H9 (cell line): ENCODE data around the gene FAM114A1. TPM values are rescaled to one million over a fixed set of nuclear protein-coding genes. Genes with fewer than 3 reads are reported as not detected.

ENCODE experiments used
- DNase-seq: peaks from one replicate; pipeline ENCODE4 v3.0.0-alpha.2; 2017
- H2AFZ ChIP-seq: one replicate; pipeline ENCODE4 v1.6.1; 2013; ENCODE audit warnings: mild to moderate bottlenecking, low read length, control low read depth, moderate library complexity
- H2AK5ac ChIP-seq: 2 replicates; pipeline ENCODE4 v1.6.1; 2013; ENCODE audit warnings: low read length, control low read depth, mixed read lengths; ENCODE audit not compliant: insufficient read length
- H2BK120ac ChIP-seq: one replicate; pipeline ENCODE4 v1.6.1; 2013; ENCODE audit warnings: low read depth, mild to moderate bottlenecking, low read length, control low read depth, inconsistent platforms; ENCODE audit not compliant: poor library complexity, severe bottlenecking
- H2BK12ac ChIP-seq: 2 replicates; pipeline ENCODE4 v1.6.1; 2013; ENCODE audit warnings: low read length, control low read depth, mixed read lengths, low read depth; ENCODE audit not compliant: insufficient read length
- H2BK15ac ChIP-seq: 2 replicates; pipeline ENCODE4 v1.6.1; 2013; ENCODE audit warnings: low read depth, low read length, control low read depth
- H2BK20ac ChIP-seq: one replicate; pipeline ENCODE4 v1.6.1; 2013; ENCODE audit warnings: low read depth, mild to moderate bottlenecking, low read length, control low read depth, inconsistent platforms; ENCODE audit not compliant: poor library complexity, severe bottlenecking
- H2BK5ac ChIP-seq: 2 replicates; pipeline ENCODE4 v1.6.1; 2013; ENCODE audit warnings: low read length, control low read depth, mixed read lengths; ENCODE audit not compliant: insufficient read length
- H3K14ac ChIP-seq: 2 replicates; pipeline ENCODE4 v1.6.1; 2013; ENCODE audit warnings: low read length, control low read depth; ENCODE audit not compliant: insufficient read depth
- H3K18ac ChIP-seq: 2 replicates; pipeline ENCODE4 v1.6.1; 2013; ENCODE audit warnings: low read depth, mild to moderate bottlenecking, mixed read lengths, low read length, control low read depth; ENCODE audit not compliant: insufficient read length
- H3K23ac ChIP-seq: 2 replicates; pipeline ENCODE4 v1.6.1; 2013; ENCODE audit warnings: low read length, control low read depth, mixed read lengths, low read depth; ENCODE audit not compliant: insufficient read length
- H3K23me2 ChIP-seq: 2 replicates; pipeline ENCODE4 v1.6.1; 2013; ENCODE audit warnings: low read depth, mild to moderate bottlenecking, mixed read lengths, low read length, control low read depth; ENCODE audit not compliant: insufficient read length, poor library complexity, severe bottlenecking
- H3K27ac ChIP-seq: 2 replicates; pipeline ENCODE4 v1.5.1; 2013; ENCODE audit warnings: low read length, control low read depth, mixed read lengths, low read depth; ENCODE audit not compliant: insufficient read length
- H3K27me3 ChIP-seq: 2 replicates; pipeline ENCODE4 v1.6.1; 2013; ENCODE audit warnings: low read length, control low read depth, inconsistent platforms; ENCODE audit not compliant: insufficient read depth
- H3K4ac ChIP-seq: 2 replicates; pipeline ENCODE4 v1.6.1; 2013; ENCODE audit warnings: low read depth, mild to moderate bottlenecking, control low read depth, inconsistent platforms, low read length, moderate library complexity
- H3K4me1 ChIP-seq: 2 replicates; pipeline ENCODE4 v1.6.1; 2013; ENCODE audit warnings: low read length, control low read depth, inconsistent platforms; ENCODE audit not compliant: insufficient read depth
- H3K4me2 ChIP-seq: 2 replicates; pipeline ENCODE4 v1.6.1; 2013; ENCODE audit warnings: low read length, control low read depth, mixed read lengths; ENCODE audit not compliant: insufficient read length, insufficient read depth
- H3K56ac ChIP-seq: 2 replicates; pipeline ENCODE4 v1.6.1; 2013; ENCODE audit warnings: low read depth, mild to moderate bottlenecking, mixed read lengths, low read length, control low read depth; ENCODE audit not compliant: insufficient read length
- H3K79me1 ChIP-seq: 2 replicates; pipeline ENCODE4 v1.6.1; 2013; ENCODE audit warnings: low read depth, mild to moderate bottlenecking, moderate library complexity, low read length, control low read depth, inconsistent platforms; ENCODE audit not compliant: insufficient read depth, poor library complexity, severe bottlenecking
- H3K79me2 ChIP-seq: 2 replicates; pipeline ENCODE4 v1.6.1; 2013; ENCODE audit warnings: low read length, control low read depth, inconsistent platforms; ENCODE audit not compliant: insufficient read depth
- H3K9ac ChIP-seq: 2 replicates; pipeline ENCODE4 v1.6.1; 2013; ENCODE audit warnings: low read length, control low read depth, mixed read lengths; ENCODE audit not compliant: insufficient read length; ENCODE audit errors: extremely low read depth
- H3K9me3 ChIP-seq: one replicate; pipeline ENCODE4 v1.6.1; 2013; ENCODE audit warnings: low read depth, low read length, inconsistent platforms; ENCODE audit not compliant: control insufficient read depth
- H3T11ph ChIP-seq: one replicate; pipeline ENCODE4 v1.6.1; 2013; ENCODE audit warnings: mild to moderate bottlenecking, low read length, control low read depth, inconsistent platforms
- H4K20me1 ChIP-seq: one replicate; pipeline ENCODE4 v1.6.1; 2013; ENCODE audit not compliant: control insufficient read depth, insufficient read length, insufficient read depth
- H4K5ac ChIP-seq: 2 replicates; pipeline ENCODE4 v1.6.1; 2013; ENCODE audit warnings: low read depth, mild to moderate bottlenecking, mixed read lengths, low read length, control low read depth; ENCODE audit not compliant: insufficient read length
- H4K8ac ChIP-seq: replicated peaks from 2 replicates; pipeline ENCODE4 v1.6.1; 2013; ENCODE audit warnings: low read length, control low read depth, mixed read lengths, low read depth; ENCODE audit not compliant: insufficient read length
- H4K91ac ChIP-seq: 2 replicates; pipeline ENCODE4 v1.6.1; 2013; ENCODE audit warnings: low read depth, mild to moderate bottlenecking, moderate library complexity, mixed read lengths, low read length, control low read depth; ENCODE audit not compliant: insufficient read length
- H3K27ac Mint-ChIP-seq, 3 experiments: 2 replicates in 2 of 3; 3 replicates in 1 of 3; pipeline ENCODE4 v1.8.0; 2020 to 2021; ENCODE audit warnings: mixed read lengths in 3 of 3, mild to moderate bottlenecking in 1 of 3, moderate library complexity in 1 of 3
- H3K27me3 Mint-ChIP-seq: 2 replicates; pipeline ENCODE4 v1.8.0; 2021; ENCODE audit warnings: low read depth, mild to moderate bottlenecking, moderate library complexity, mixed read lengths
- H3K36me3 Mint-ChIP-seq, 3 experiments: 2 replicates in 2 of 3; 3 replicates in 1 of 3; pipeline ENCODE4 v1.8.0; 2020 to 2021; ENCODE audit warnings: low read depth in 3 of 3, mixed read lengths in 3 of 3; ENCODE audit not compliant: insufficient read depth in 1 of 3
- H3K4me1 Mint-ChIP-seq, 2 experiments: 2 replicates each; pipeline ENCODE4 v1.8.0; 2020; ENCODE audit warnings: mixed read lengths in 2 of 2
- H3K4me3 Mint-ChIP-seq, 2 experiments: 2 replicates in 1 of 2; 3 replicates in 1 of 2; pipeline ENCODE4 v1.8.0; 2020 to 2021; ENCODE audit warnings: mild to moderate bottlenecking in 2 of 2, mixed read lengths in 2 of 2, moderate library complexity in 1 of 2
- H3K9me3 Mint-ChIP-seq, 2 experiments: 2 replicates in 1 of 2; 3 replicates in 1 of 2; pipeline ENCODE4 v1.8.0; 2020; ENCODE audit warnings: mild to moderate bottlenecking in 2 of 2, mixed read lengths in 2 of 2, moderate library complexity in 1 of 2
- WGBS: extraction: QIAGEN DNeasy Blood & Tissue Kit; methylation state at CpG from one replicate; pipeline ENCODE4 v1.1.7; 2013; ENCODE audit warnings: missing lambda C conversion rate, low lambda C conversion rate, mixed read lengths; ENCODE audit not compliant: insufficient read length; ENCODE audit errors: extremely low coverage; 5-methylcytosine and 5-hydroxymethylcytosine counted together
- total RNA-seq: library from RNA; stranded (reverse); gene quantifications from 2 replicates; pipeline ENCODE4 v1.2.1, GENCODE V29; 2021
- TF ChIP-seq, protein P1 (sequence below): fragments of 200-600 bp; sonication (generic); conservative IDR thresholded peaks from 3 replicates; pipeline ENCODE4 v1.8.0; 2021; ENCODE audit warnings: antibody characterized with exemption, mild to moderate bottlenecking

FAM114A1 gene
- total RNA-seq, 1 experiment from 2014 or later: 9.9 TPM

DNA sequence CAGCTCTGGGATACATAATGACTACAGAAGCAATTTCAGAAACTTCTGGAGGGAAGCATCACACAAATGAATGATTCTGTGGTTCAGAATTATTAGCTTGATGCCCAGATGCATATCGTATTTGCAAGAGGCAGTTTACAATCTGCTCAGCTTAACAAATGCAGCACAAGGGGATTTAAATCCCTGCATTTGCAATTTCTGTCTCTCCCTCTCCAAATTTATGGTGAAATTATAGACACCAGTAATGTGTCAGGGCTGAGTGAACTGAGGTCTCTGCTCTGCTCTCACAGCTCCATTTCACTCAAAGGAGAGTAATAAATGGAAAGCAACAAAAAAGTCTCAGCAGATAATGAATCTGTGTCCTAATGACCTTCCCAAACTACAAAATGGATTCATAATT lies 84.4 kb downstream of the FAM114A1 start:
- no peaks in the 10 kb centered on the region for H3K79me2 ChIP-seq
- H3K9me3 ChIP-seq: no peaks in the 10 kb centered on the region
- H4K5ac ChIP-seq: no peak overlapping the region
- H3K56ac ChIP-seq: no peak overlapping the region
- no peak overlapping the region for H3K18ac ChIP-seq
- Mint-ChIP-seq H3K4me3 (no peak overlapping the region), H3K4me1 (peaks cover 4 to 10% of the 10 kb centered on the region in 2 experiments; a peak in 3 of 4 replicates), H3K36me3 (no peaks in the 10 kb centered on the region), H3K27me3 (no peaks in the 10 kb centered on the region), H3K27ac (no peak overlapping the region), H3K9me3 (no peaks in the 10 kb centered on the region)
- no peak overlapping the region for H2BK20ac ChIP-seq
- H3K23me2 ChIP-seq: no peaks in the 10 kb centered on the region
- DNase-seq: no peak
- no peak overlapping the region for H2BK120ac ChIP-seq
- no peak overlapping the region for H4K8ac ChIP-seq
- TF ChIP-seq, protein P1, sequence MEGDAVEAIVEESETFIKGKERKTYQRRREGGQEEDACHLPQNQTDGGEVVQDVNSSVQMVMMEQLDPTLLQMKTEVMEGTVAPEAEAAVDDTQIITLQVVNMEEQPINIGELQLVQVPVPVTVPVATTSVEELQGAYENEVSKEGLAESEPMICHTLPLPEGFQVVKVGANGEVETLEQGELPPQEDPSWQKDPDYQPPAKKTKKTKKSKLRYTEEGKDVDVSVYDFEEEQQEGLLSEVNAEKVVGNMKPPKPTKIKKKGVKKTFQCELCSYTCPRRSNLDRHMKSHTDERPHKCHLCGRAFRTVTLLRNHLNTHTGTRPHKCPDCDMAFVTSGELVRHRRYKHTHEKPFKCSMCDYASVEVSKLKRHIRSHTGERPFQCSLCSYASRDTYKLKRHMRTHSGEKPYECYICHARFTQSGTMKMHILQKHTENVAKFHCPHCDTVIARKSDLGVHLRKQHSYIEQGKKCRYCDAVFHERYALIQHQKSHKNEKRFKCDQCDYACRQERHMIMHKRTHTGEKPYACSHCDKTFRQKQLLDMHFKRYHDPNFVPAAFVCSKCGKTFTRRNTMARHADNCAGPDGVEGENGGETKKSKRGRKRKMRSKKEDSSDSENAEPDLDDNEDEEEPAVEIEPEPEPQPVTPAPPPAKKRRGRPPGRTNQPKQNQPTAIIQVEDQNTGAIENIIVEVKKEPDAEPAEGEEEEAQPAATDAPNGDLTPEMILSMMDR: no peak
- H3K4me1 ChIP-seq: no peaks in the 10 kb centered on the region
- H3K14ac ChIP-seq: no peak overlapping the region
- WGBS: no CpG with 5 or more reads among the region's 1 CpG
- no peak overlapping the region for H3K23ac ChIP-seq
- H3K4me2 ChIP-seq: no peak overlapping the region
- no peak overlapping the region for H2BK15ac ChIP-seq
- no peak overlapping the region for H3K9ac ChIP-seq
- H4K91ac ChIP-seq: no peak overlapping the region
- no peak overlapping the region for H3T11ph ChIP-seq
- no peaks in the 10 kb centered on the region for H3K27me3 ChIP-seq
- no peak overlapping the region for H2BK12ac ChIP-seq
- no peak overlapping the region for H2AK5ac ChIP-seq
- no peak overlapping the region for H2AFZ ChIP-seq
- H3K27ac ChIP-seq: no peak overlapping the region
- no peak overlapping the region for H2BK5ac ChIP-seq
- no peaks in the 10 kb centered on the region for H4K20me1 ChIP-seq
- no peaks in the 10 kb centered on the region for H3K79me1 ChIP-seq
- H3K4ac ChIP-seq: no peak overlapping the region
